Stimulated activated CD8-positive, alpha-beta memory T cell treated with anti-CD3 and anti-CD28 coated beads, Interleukin-4, amount 100 ng/mL, for 24 hours (primary cell): ENCODE measurements around the gene HSPA14.
"Not testable (repeated sequence)": the region's sequence is repeated elsewhere in the genome, so short reads cannot be mapped to it uniquely, and the experiment has no call there.

Source experiments
- DNase-seq: peaks from one replicate; pipeline ENCODE4 v3.0.0-alpha.2; 2020; ENCODE audit warnings: low read depth

HSPA14 gene

GRCh38 chr10:14838582-14839304, 637 bp downstream of the HSPA14 start:
- peak; percentile 4 for DNase-seq

GRCh38 chr10:14839305-14839695, 1.2 kb downstream of the HSPA14 start:
- no peak for DNase-seq

- no peak for DNase-seq
Measured at GRCh38 chr10:14840178-14840577, 2.1 kb downstream of the HSPA14 start.

GRCh38 chr10:14843327-14843988, 5.4 kb downstream of the HSPA14 start:
- DNase-seq = no peak

GRCh38 chr10:14844948-14845347, 6.8 kb downstream of the HSPA14 start:
- DNase-seq = no peak

- DNase-seq = no peak
Measured at GRCh38 chr10:14852236-14852635, 14.1 kb downstream of the HSPA14 start.

- no peak for DNase-seq
Measured at GRCh38 chr10:14855453-14855852, 17.3 kb downstream of the HSPA14 start.

GRCh38 chr10:14858338-14858960, 20.3 kb downstream of the HSPA14 start:
- DNase-seq = no peak

- no peak for DNase-seq
Measured at GRCh38 chr10:14859043-14859442, 20.9 kb downstream of the HSPA14 start.

GRCh38 chr10:14859775-14860174, 21.7 kb downstream of the HSPA14 start:
- DNase-seq = no peak

GRCh38 chr10:14860791-14861190, 22.7 kb downstream of the HSPA14 start:
- DNase-seq = no peak

GRCh38 chr10:14864466-14864865, 26.4 kb downstream of the HSPA14 start:
- not testable (repeated sequence) for DNase-seq

- not testable (repeated sequence) for DNase-seq
Measured at GRCh38 chr10:14864871-14865270, 26.8 kb downstream of the HSPA14 start.

GRCh38 chr10:14873090-14873760, 35.1 kb downstream of the HSPA14 start:
- DNase-seq = no peak

- no peak for DNase-seq
Measured at GRCh38 chr10:14875941-14876340, 37.8 kb downstream of the HSPA14 start.

- no peak for DNase-seq
Measured at GRCh38 chr10:14876764-14877163, 38.7 kb downstream of the HSPA14 start.

GRCh38 chr10:14878266-14879123, 40.4 kb downstream of the HSPA14 start, which contains the start of gene SUV39H2:
Gene SUV39H2, plus strand, starts transcription at chr10:14878866. Its CDS starts 23 bp downstream, at chr10:14878889.
- DNase-seq = peak; percentile 91

- peak; percentile 22 for DNase-seq
Measured at GRCh38 chr10:14879124-14879927, 41.2 kb downstream of the HSPA14 start.

GRCh38 chr10:14879928-14880193, 41.8 kb downstream of the HSPA14 start:
- DNase-seq = no peak

- DNase-seq = no peak
Measured at GRCh38 chr10:14880229-14880628, 42.1 kb downstream of the HSPA14 start.

- DNase-seq = no peak
Measured at GRCh38 chr10:14884082-14884481, 46.0 kb downstream of the HSPA14 start.
